HL-60 (cell line): ENCODE measurements around the gene ERAS.

Experiments used
- DNase-seq, 2 experiments: peaks; one replicate each; pipeline ENCODE4 v3.0.0-alpha.2; 2010 to 2020; ENCODE audit warnings: low read depth in 1 of 2, low spot score in 1 of 2
- H3K27ac ChIP-seq: fragments of 250-450 bp; sonication (Bioruptor Pico); replicated peaks from 2 replicates; pipeline ENCODE4 v1.5.1; 2020; ENCODE audit warnings: mild to moderate bottlenecking, moderate library complexity
- H3K27me3 ChIP-seq: fragments of 250-450 bp; sonication (Bioruptor Pico); 2 replicates; pipeline ENCODE4 v1.5.1; 2021; ENCODE audit warnings: mild to moderate bottlenecking, moderate library complexity; ENCODE audit not compliant: insufficient read depth, poor library complexity, severe bottlenecking
- H3K4me3 ChIP-seq: replicated peaks from 2 replicates; pipeline ENCODE4 v1.5.1; 2011; ENCODE audit warnings: mild to moderate bottlenecking, control low read depth, low read length; ENCODE audit not compliant: insufficient read depth
- GABPA ChIP-seq: IDR thresholded peaks from 2 replicates; pipeline ENCODE4 v1.6.1; 2012; ENCODE audit warnings: low read depth
- POLR2AphosphoS5 ChIP-seq: IDR thresholded peaks from 2 replicates; pipeline ENCODE4 v1.6.1; 2012; ENCODE audit warnings: low read depth
- SPI1 ChIP-seq: IDR thresholded peaks from 2 replicates; pipeline ENCODE4 v1.6.1; 2012; ENCODE audit warnings: low read depth, mild to moderate bottlenecking, borderline replicate concordance
- TF ChIP-seq, protein P1 (sequence below): IDR thresholded peaks from one replicate; pipeline ENCODE4 v1.5.1; 2011; ENCODE audit warnings: low read length, control low read depth, inconsistent platforms; ENCODE audit not compliant: insufficient read depth
- TF ChIP-seq, protein P2 (sequence below): IDR thresholded peaks from 2 replicates; pipeline ENCODE4 v1.6.1; 2012; ENCODE audit warnings: low read depth; ENCODE audit not compliant: insufficient replicate concordance

ERAS gene

DNA sequence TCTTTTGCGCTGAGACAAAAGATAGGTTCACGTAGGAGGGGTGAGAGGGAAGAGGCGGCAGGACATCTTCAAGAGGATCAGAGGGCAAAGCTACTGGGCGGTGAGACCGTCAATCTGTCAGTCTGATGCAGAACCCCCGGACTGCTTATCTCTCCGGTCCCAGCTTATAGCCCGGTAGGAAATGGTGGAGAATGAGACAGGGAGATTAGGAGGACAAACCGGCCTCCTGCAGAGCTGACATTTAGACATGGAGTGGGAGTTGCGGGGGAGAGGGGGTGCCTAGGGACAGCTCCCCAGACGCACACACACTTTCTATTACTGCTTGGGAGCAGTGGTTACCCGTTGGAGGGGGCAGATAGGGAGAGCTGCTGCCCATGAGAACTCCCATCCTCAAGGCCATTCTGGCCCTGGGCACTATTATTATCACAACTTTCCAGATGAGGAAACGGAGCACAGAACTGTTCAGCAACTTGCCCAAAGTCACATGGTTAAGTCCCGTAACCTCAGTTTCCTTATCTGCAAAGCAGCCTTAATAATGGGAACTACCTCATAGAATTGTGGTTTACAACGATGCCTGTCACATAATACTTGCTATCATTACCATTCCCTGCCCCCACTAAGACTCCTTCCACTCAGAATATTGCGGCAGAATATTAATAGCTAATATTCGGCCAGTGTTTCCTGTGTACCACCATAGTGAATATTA is 25.6 kb upstream of the ERAS start:
- TF ChIP-seq POLR2AphosphoS5, result no peak; the same call in 1 of the 2 replicates
- TF ChIP-seq, protein P1, sequence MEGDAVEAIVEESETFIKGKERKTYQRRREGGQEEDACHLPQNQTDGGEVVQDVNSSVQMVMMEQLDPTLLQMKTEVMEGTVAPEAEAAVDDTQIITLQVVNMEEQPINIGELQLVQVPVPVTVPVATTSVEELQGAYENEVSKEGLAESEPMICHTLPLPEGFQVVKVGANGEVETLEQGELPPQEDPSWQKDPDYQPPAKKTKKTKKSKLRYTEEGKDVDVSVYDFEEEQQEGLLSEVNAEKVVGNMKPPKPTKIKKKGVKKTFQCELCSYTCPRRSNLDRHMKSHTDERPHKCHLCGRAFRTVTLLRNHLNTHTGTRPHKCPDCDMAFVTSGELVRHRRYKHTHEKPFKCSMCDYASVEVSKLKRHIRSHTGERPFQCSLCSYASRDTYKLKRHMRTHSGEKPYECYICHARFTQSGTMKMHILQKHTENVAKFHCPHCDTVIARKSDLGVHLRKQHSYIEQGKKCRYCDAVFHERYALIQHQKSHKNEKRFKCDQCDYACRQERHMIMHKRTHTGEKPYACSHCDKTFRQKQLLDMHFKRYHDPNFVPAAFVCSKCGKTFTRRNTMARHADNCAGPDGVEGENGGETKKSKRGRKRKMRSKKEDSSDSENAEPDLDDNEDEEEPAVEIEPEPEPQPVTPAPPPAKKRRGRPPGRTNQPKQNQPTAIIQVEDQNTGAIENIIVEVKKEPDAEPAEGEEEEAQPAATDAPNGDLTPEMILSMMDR, result no peak
- Histone ChIP-seq H3K27ac (peak overlapping the region; percentile 99), H3K4me3 (peak overlapping the region; percentile 38), H3K27me3 (no peaks in the 10 kb centered on the region)
- peak in 1 of 2 experiments; percentile 30 for DNase-seq

DNA sequence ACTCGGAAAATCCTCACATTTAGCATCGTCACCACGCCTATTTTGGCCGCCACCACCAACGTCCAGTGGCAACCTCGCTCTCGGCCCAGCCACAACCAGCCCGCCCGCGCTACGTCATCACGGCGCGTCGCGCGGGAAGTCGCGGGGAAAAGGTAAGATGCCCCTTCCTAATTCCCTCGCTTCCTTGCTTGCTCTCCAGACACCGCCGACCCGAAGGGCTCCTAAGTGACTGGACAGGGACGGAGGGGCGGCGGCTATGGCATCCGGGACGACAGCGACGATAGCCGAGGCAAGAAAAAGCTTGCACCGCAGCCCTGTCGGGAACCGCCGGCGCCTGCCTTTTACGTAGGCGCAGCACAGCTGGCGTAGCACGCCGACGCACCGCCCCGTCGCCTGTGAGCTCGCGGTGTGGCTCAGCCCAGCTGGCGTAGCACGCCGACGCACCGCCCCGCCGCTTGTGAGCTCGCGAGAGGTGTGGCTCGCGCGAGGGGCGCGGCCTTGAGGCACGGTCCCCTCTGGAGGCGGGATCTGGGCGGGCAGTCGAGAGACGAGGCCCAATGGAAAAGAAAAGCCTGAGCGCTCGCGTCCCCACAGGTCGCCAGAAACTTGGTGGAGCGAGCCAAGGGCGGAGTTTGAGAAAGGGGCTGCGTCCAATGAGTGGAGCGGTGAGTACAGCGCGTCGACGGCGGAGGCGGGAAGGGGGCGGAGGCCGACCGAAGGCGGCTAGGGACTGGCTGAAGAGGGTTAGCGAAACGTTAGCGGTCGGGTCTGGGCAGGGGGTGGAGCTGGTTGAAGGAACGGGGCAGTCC is 24.8 kb upstream of the ERAS start, which contains the start of gene HDAC6:
TSS of gene HDAC6 (plus strand) at position 788 of the 809 bp plus-strand sequence. CDS start 626 bp downstream, outside the sequence.
- Histone ChIP-seq H3K4me3 (peak within 1 kb of the TSS; percentile 58), H3K27me3 (no peaks in the 10 kb centered on the region), H3K27ac (peak within 1 kb of the TSS; percentile 99)
- peak; percentile 94 to 97 for DNase-seq
- no peak for TF ChIP-seq GABPA
- peak; percentile 66 for TF ChIP-seq POLR2AphosphoS5

DNA sequence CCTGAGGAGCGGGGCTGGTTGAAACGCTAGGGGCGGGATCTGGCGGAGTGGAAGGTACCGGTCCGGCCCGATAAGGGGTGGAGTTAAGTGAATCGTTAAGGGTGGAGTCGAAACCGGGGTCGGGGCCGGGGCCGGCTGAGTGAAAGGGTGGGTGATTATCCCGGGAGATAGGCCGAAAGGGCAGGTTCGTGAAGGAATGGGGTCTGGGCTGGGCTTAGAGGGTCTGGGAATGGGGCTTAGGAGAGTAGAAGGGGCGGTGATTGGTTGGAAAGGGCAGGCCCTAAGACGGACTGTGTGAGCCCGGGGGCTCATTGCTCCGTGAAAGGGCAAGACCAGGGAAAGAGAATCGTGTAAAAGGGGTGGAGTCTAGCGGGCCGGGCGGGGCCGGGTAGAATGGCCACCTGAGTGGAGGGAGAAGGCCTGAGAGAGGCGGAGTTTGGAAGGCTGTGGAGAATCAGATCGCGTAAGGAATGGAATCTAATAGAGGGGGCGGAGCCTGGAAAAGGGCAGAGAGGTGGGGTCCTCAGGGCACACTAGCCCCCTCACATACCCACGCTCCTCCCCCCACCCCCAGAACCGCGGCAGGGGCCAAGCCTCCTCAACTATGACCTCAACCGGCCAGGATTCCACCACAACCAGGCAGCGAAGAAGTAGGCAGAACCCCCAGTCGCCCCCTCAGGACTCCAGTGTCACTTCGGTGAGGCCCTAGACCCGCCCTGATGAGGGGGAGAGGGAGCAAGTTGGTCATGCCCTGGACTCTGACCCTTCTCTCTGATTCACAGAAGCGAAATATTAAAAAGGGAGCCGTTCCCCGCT is 24.0 kb upstream of the ERAS start:
- DNase-seq, result peak; percentile 47 to 83
- peak overlapping the region; percentile 58 for H3K4me3 ChIP-seq
- peak; percentile 22; the same call in 1 of the 2 replicates for TF ChIP-seq POLR2AphosphoS5
- no peak for TF ChIP-seq GABPA
- no peak for TF ChIP-seq SPI1
- no peaks in the 10 kb centered on the region for H3K27me3 ChIP-seq
- H3K27ac ChIP-seq, result peak overlapping the region; percentile 96

DNA sequence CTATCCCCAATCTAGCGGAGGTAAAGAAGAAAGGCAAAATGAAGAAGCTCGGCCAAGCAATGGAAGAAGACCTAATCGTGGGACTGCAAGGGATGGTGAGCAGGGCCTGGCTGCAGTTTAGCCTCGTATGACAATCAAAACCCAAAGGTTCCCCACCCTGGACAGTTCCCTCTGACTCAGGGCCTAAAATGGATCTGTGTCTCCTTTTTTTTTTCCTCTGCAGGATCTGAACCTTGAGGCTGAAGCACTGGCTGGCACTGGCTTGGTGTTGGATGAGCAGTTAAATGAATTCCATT is 23.5 kb upstream of the ERAS start:
- Histone ChIP-seq H3K4me3 (peak overlapping the region; percentile 58), H3K27ac (peak overlapping the region; percentile 96; the same call in 1 of the 2 replicates), H3K27me3 (no peaks in the 10 kb centered on the region)
- TF ChIP-seq SPI1 (no peak), GABPA (no peak), POLR2AphosphoS5 (no peak)
- TF ChIP-seq, protein P1, result no peak
- TF ChIP-seq, protein P2, sequence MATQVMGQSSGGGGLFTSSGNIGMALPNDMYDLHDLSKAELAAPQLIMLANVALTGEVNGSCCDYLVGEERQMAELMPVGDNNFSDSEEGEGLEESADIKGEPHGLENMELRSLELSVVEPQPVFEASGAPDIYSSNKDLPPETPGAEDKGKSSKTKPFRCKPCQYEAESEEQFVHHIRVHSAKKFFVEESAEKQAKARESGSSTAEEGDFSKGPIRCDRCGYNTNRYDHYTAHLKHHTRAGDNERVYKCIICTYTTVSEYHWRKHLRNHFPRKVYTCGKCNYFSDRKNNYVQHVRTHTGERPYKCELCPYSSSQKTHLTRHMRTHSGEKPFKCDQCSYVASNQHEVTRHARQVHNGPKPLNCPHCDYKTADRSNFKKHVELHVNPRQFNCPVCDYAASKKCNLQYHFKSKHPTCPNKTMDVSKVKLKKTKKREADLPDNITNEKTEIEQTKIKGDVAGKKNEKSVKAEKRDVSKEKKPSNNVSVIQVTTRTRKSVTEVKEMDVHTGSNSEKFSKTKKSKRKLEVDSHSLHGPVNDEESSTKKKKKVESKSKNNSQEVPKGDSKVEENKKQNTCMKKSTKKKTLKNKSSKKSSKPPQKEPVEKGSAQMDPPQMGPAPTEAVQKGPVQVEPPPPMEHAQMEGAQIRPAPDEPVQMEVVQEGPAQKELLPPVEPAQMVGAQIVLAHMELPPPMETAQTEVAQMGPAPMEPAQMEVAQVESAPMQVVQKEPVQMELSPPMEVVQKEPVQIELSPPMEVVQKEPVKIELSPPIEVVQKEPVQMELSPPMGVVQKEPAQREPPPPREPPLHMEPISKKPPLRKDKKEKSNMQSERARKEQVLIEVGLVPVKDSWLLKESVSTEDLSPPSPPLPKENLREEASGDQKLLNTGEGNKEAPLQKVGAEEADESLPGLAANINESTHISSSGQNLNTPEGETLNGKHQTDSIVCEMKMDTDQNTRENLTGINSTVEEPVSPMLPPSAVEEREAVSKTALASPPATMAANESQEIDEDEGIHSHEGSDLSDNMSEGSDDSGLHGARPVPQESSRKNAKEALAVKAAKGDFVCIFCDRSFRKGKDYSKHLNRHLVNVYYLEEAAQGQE, result peak; percentile 51
- DNase-seq, result no peak

DNA sequence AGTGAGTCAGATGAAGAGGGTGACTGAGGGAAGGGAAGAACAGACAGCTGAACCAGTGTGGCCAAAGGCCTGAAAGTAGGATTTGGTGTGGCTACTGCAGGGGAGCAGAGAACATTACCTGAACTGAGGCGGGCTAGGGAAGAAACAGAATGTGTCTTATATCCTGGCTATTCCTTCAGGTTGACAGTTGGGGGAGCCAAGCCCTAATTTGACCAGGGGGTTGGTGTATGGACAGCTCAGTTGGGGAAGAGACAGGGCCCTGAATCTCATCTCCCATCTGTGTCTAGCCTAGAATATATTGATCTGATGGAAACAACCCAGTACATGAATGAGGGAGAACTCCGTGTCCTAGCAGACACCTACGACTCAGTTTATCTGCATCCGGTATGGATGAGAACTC is 20.2 kb upstream of the ERAS start:
- DNase-seq, result no peak

More for the DNA sequence above, 20.2 kb upstream of the ERAS start:
- Histone ChIP-seq H3K27ac (no peak overlapping the region), H3K27me3 (no peaks in the 10 kb centered on the region), H3K4me3 (no peak overlapping the region)
- no peak for TF ChIP-seq SPI1
- TF ChIP-seq, protein P2, result no peak
